Measurements from ENCODE around the gene ESM1. TPM values are rescaled to one million over a fixed set of nuclear protein-coding genes. Genes with fewer than 3 reads are reported as not detected.

The ESM1 gene
- total and polyA plus RNA-seq, 2 donors (not counting 1 experiment from before 2014, with no cell fraction given): not detected

DNA sequence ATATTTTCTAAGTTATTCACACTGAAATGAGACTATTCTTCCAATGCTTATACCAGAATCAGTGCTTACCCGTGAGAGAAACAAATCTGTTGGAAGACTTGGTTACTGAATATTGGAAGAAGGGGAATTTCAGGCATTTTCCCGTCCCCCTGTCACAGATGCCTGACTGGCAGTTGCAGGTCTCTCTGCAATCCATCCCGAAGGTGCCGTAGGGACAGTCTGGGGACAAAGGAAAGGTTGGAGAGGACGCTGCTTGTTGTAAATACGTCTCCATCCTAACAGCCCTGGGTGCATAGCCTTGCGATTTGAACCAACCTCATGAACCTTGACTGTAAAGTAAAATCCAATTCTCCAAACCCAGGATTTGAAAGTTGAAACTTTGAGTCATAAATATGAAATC, 3.5 kb downstream of the ESM1 start:
- H3K4me2 ChIP-seq (replicated peaks; ENCODE audit: low read depth, low read length, poor library complexity, severe bottlenecking): no peak overlapping the region
- ChIA-PET CTCF (no interaction called here), POLR2A (no interaction called here)
- H3K27me3 ChIP-seq (replicated peaks in 1 of 4; ENCODE audit: control extremely low read depth in 1 of 4, control insufficient read depth in 3 of 4, insufficient read depth in 4 of 4, low read length in 3 of 4): no peaks in the 10 kb centered on the region
- H3K4me3 ChIP-seq (ENCODE audit: control extremely low read depth in 1 of 5, extremely low read depth in 1 of 5, insufficient read depth in 1 of 5, low read depth in 2 of 5, low read length in 4 of 5): no peak overlapping the region
- TF ChIP-seq EZH2 (IDR thresholded peaks at IDR 0.05; ENCODE audit: borderline replicate concordance, insufficient read depth, low read depth, low read length, poor library complexity, severe bottlenecking): no peak
- TF ChIP-seq, protein P1, sequence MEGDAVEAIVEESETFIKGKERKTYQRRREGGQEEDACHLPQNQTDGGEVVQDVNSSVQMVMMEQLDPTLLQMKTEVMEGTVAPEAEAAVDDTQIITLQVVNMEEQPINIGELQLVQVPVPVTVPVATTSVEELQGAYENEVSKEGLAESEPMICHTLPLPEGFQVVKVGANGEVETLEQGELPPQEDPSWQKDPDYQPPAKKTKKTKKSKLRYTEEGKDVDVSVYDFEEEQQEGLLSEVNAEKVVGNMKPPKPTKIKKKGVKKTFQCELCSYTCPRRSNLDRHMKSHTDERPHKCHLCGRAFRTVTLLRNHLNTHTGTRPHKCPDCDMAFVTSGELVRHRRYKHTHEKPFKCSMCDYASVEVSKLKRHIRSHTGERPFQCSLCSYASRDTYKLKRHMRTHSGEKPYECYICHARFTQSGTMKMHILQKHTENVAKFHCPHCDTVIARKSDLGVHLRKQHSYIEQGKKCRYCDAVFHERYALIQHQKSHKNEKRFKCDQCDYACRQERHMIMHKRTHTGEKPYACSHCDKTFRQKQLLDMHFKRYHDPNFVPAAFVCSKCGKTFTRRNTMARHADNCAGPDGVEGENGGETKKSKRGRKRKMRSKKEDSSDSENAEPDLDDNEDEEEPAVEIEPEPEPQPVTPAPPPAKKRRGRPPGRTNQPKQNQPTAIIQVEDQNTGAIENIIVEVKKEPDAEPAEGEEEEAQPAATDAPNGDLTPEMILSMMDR (IDR thresholded peaks at IDR 0.05): no peak
- H4K20me1 ChIP-seq (ENCODE audit: control insufficient read depth, insufficient read depth, low read length, poor library complexity, severe bottlenecking): no peaks in the 10 kb centered on the region
- intact Hi-C loops (cut with micrococcal nuclease): no loop called here
- no peaks in the 10 kb centered on the region for H3K4me1 ChIP-seq (ENCODE audit: control insufficient read depth in 2 of 2, insufficient read depth in 2 of 2, low read length in 2 of 2)
- H3K9ac ChIP-seq (ENCODE audit: low read length): no peak overlapping the region
- peaks cover 42% of the 10 kb centered on the region for H3K27me3 Mint-ChIP-seq
- DNase-seq: no peak
- no peak overlapping the region for H3K27ac Mint-ChIP-seq
- no peaks in the 10 kb centered on the region for H3K79me2 ChIP-seq (ENCODE audit: control insufficient read depth, insufficient read depth, low read length)
- WGBS (ENCODE audit: insufficient coverage): 93% methylated on average over 4 of the region's 7 CpGs
- H2AFZ ChIP-seq (ENCODE audit: insufficient read depth, low read depth, low read length, poor library complexity, severe bottlenecking): no peak overlapping the region
- no peaks in the 10 kb centered on the region for H3K9me3 ChIP-seq (ENCODE audit: control extremely low read depth in 1 of 3, control insufficient read depth in 2 of 3, insufficient read depth in 1 of 3, low read length in 2 of 3)
- H3K27ac ChIP-seq (ENCODE audit: low read length in 2 of 2): no peak overlapping the region
- no peak overlapping the region for H3K4me3 Mint-ChIP-seq
- no peaks in the 10 kb centered on the region for H3K4me1 Mint-ChIP-seq
- ATAC-seq (ENCODE audit: low read depth): no peak
- no peaks in the 10 kb centered on the region for H3K36me3 ChIP-seq (replicated peaks in 1 of 2; ENCODE audit: control extremely low read depth in 1 of 2, control insufficient read depth in 1 of 2, extremely low read depth in 1 of 2, insufficient read depth in 2 of 2, low read length in 1 of 2)
- H3K9me3 Mint-ChIP-seq (ENCODE audit: insufficient read depth): no peaks in the 10 kb centered on the region

DNA sequence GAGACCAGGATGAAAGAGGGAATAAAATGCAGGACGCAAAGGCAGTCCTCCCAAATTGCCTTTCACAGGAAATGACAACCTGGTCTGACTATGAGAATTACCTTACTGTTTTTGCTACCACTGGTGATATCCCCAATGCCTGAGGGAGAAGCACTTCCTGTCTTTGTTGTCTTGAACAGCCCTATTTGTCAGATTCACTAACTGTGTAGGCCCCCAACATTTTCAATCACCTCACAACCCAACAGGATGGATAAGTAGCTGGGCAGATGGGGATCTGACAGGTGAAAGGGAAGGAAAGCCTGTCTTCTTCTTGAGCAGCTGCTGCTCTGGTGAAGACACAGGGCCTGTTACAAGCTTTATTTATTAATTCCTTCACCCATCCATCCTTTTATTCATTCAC, 9.7 kb downstream of the ESM1 start:
- no CpG with 5 or more reads among the region's 1 CpG for WGBS (ENCODE audit: insufficient coverage)
- CTCF ChIA-PET: no interaction called here
- no peak overlapping the region for H2AFZ ChIP-seq (ENCODE audit: insufficient read depth, low read depth, low read length, poor library complexity, severe bottlenecking)
- intact Hi-C loops (cut with micrococcal nuclease): no loop called here
- DNase-seq (no peak), ATAC-seq (ENCODE audit: low read depth) (no peak)
- no peak overlapping the region for H3K27ac Mint-ChIP-seq
- H4K20me1 ChIP-seq (ENCODE audit: control insufficient read depth, insufficient read depth, low read length, poor library complexity, severe bottlenecking): no peaks in the 10 kb centered on the region
- TF ChIP-seq EZH2 (IDR thresholded peaks at IDR 0.05; ENCODE audit: borderline replicate concordance, insufficient read depth, low read depth, low read length, poor library complexity, severe bottlenecking): no peak
- TF ChIP-seq, protein P1 (IDR thresholded peaks at IDR 0.05): no peak
- H3K9me3 ChIP-seq (ENCODE audit: control extremely low read depth in 1 of 3, control insufficient read depth in 2 of 3, insufficient read depth in 1 of 3, low read length in 2 of 3): no peaks in the 10 kb centered on the region
- H3K4me1 ChIP-seq (ENCODE audit: control insufficient read depth in 2 of 2, insufficient read depth in 2 of 2, low read length in 2 of 2): no peaks in the 10 kb centered on the region
- no peak overlapping the region for H3K27ac ChIP-seq (ENCODE audit: low read length in 2 of 2)
- no peak overlapping the region for H3K9ac ChIP-seq (ENCODE audit: low read length)
- H3K4me2 ChIP-seq (replicated peaks; ENCODE audit: low read depth, low read length, poor library complexity, severe bottlenecking): no peak overlapping the region
- no peak overlapping the region for H3K4me3 ChIP-seq (ENCODE audit: control extremely low read depth in 1 of 5, extremely low read depth in 1 of 5, insufficient read depth in 1 of 5, low read depth in 2 of 5, low read length in 4 of 5)
- peaks cover 25% of the 10 kb centered on the region for H3K27me3 Mint-ChIP-seq
- no peaks in the 10 kb centered on the region for H3K79me2 ChIP-seq (ENCODE audit: control insufficient read depth, insufficient read depth, low read length)
- no peak overlapping the region for H3K4me3 Mint-ChIP-seq
- H3K9me3 Mint-ChIP-seq (ENCODE audit: insufficient read depth): no peaks in the 10 kb centered on the region
- POLR2A ChIA-PET: no interaction called here
- no peaks in the 10 kb centered on the region for H3K36me3 ChIP-seq (replicated peaks in 1 of 2; ENCODE audit: control extremely low read depth in 1 of 2, control insufficient read depth in 1 of 2, extremely low read depth in 1 of 2, insufficient read depth in 2 of 2, low read length in 1 of 2)
- H3K4me1 Mint-ChIP-seq: no peaks in the 10 kb centered on the region
- no peaks in the 10 kb centered on the region for H3K27me3 ChIP-seq (replicated peaks in 1 of 4; ENCODE audit: control extremely low read depth in 1 of 4, control insufficient read depth in 3 of 4, insufficient read depth in 4 of 4, low read length in 3 of 4)
